ENCODE results near the gene SNRPA. TPM values are rescaled to one million over a fixed set of nuclear protein-coding genes. Genes with fewer than 3 reads are reported as not detected.
"Not testable (repeated sequence)": the region's sequence is repeated elsewhere in the genome, so short reads cannot be mapped to it uniquely, and the experiment has no call there.

The SNRPA gene
- total RNA-seq, 1 experiment from 2014 or later = 93.3 TPM

- DNase-seq (ENCODE audit: low read depth) = no peak
Observed at GRCh38 chr19:40721140-40721486, 29.9 kb upstream of the SNRPA start.

- peak; percentile 29 for DNase-seq (ENCODE audit: low read depth)
Observed at GRCh38 chr19:40721936-40722661, 28.9 kb upstream of the SNRPA start.

GRCh38 chr19:40723661-40724254 is 27.2 kb upstream of the SNRPA start:
- DNase-seq (ENCODE audit: low read depth) = no peak

- DNase-seq (ENCODE audit: low read depth) = no peak
Observed at GRCh38 chr19:40724315-40724714, 26.7 kb upstream of the SNRPA start.

GRCh38 chr19:40724855-40725254 is 26.1 kb upstream of the SNRPA start:
- no peak for DNase-seq (ENCODE audit: low read depth)

GRCh38 chr19:40726279-40726678 is 24.7 kb upstream of the SNRPA start:
- DNase-seq (ENCODE audit: low read depth) = no peak

GRCh38 chr19:40730065-40730464 is 20.9 kb upstream of the SNRPA start:
- not testable (repeated sequence) for DNase-seq (ENCODE audit: low read depth)

GRCh38 chr19:40732304-40732703 is 18.7 kb upstream of the SNRPA start:
- not testable (repeated sequence) for DNase-seq (ENCODE audit: low read depth)

GRCh38 chr19:40733149-40733548 is 17.9 kb upstream of the SNRPA start:
- no peak for DNase-seq (ENCODE audit: low read depth)

GRCh38 chr19:40735013-40735771 is 15.8 kb upstream of the SNRPA start:
- no peak for DNase-seq (ENCODE audit: low read depth)

- no peak for DNase-seq (ENCODE audit: low read depth)
Observed at GRCh38 chr19:40736661-40737060, 14.3 kb upstream of the SNRPA start.

GRCh38 chr19:40737102-40737644 is 13.8 kb upstream of the SNRPA start:
- DNase-seq (ENCODE audit: low read depth) = no peak

- no peak for DNase-seq (ENCODE audit: low read depth)
Observed at GRCh38 chr19:40739030-40739839, 11.8 kb upstream of the SNRPA start.

GRCh38 chr19:40739871-40740703 is 10.9 kb upstream of the SNRPA start:
- peak; percentile 31 for DNase-seq (ENCODE audit: low read depth)

- DNase-seq (ENCODE audit: low read depth) = no peak
Observed at GRCh38 chr19:40740747-40741146, 10.3 kb upstream of the SNRPA start.

GRCh38 chr19:40741527-40742390 is 9.2 kb upstream of the SNRPA start:
- no peak for DNase-seq (ENCODE audit: low read depth)

GRCh38 chr19:40742477-40742876 is 8.5 kb upstream of the SNRPA start:
- DNase-seq (ENCODE audit: low read depth) = no peak

- DNase-seq (ENCODE audit: low read depth) = no peak
Observed at GRCh38 chr19:40742886-40743285, 8.1 kb upstream of the SNRPA start.

- DNase-seq (ENCODE audit: low read depth) = no peak
Observed at GRCh38 chr19:40743926-40744325, 7.1 kb upstream of the SNRPA start.

Measured in M059J (cell line).